ENCODE data around the gene RHOBTB1. TPM values are rescaled to one million over a fixed set of nuclear protein-coding genes. Genes with fewer than 3 reads are reported as not detected.

The RHOBTB1 gene
- total RNA-seq, 1 experiment from 2014 or later = 0.77 TPM

- no peaks in the 10 kb centered on the region for H3K27me3 ChIP-seq (ENCODE audit: control insufficient read depth, insufficient read depth, low read length)
- no peaks in the 10 kb centered on the region for H3K36me3 ChIP-seq (ENCODE audit: control insufficient read depth, insufficient read depth, low read length)
- H3K4me3 ChIP-seq (ENCODE audit: low read depth in 2 of 2, low read length in 2 of 2) = no peak overlapping the region
- ChIA-PET CTCF (no interaction called here), POLR2A (no interaction called here)
- no peak for DNase-seq (ENCODE audit: low read depth, low spot score)
- no peak for TF ChIP-seq REST (IDR thresholded peaks at IDR 0.05; ENCODE audit: insufficient read depth in 1 of 2, low read depth in 2 of 2, low read length in 1 of 2)
- no peak for TF ChIP-seq POLR2AphosphoS5 (IDR thresholded peaks at IDR 0.05; ENCODE audit: low read depth, low read length)
- TF ChIP-seq SIN3A (IDR thresholded peaks at IDR 0.05; ENCODE audit: borderline replicate concordance, insufficient read depth, low read depth, low read length) = no peak
- no peak for TF ChIP-seq CTCF (IDR thresholded peaks at IDR 0.05)
- H3K4me1 ChIP-seq (ENCODE audit: control insufficient read depth, insufficient read depth, low read length) = no peaks in the 10 kb centered on the region
- H3K27ac ChIP-seq (ENCODE audit: low read length) = no peak overlapping the region
- H3K9me3 ChIP-seq (ENCODE audit: control insufficient read depth, insufficient read depth, low read depth, low read length) = no peaks in the 10 kb centered on the region
- BruUV-seq (replicated peaks) = no TSS peak
- no peak for ATAC-seq
- intact Hi-C loops (cut with micrococcal nuclease; ENCODE audit: unreplicated experiment) (no loop called here), in situ Hi-C loops (cut with HindIII; ENCODE audit: low pct_unique_long_range_greater_than_20kb, low sequenced_read_pairs) (no loop called here)
Observed at GRCh38 chr10:60911216-60911615, 32.8 kb downstream of the RHOBTB1 start.

- no TSS peak for BruUV-seq (replicated peaks)
- in situ Hi-C loops (cut with HindIII; ENCODE audit: low pct_unique_long_range_greater_than_20kb, low sequenced_read_pairs) = no loop called here
- DNase-seq (ENCODE audit: low read depth, low spot score) = no peak
- POLR2A ChIA-PET = no interaction called here
- CTCF ChIA-PET = no interaction called here
- intact Hi-C loops (cut with micrococcal nuclease; ENCODE audit: unreplicated experiment) = no loop called here
- Histone ChIP-seq H3K36me3 (ENCODE audit: control insufficient read depth, insufficient read depth, low read length) (no peaks in the 10 kb centered on the region), H3K27ac (ENCODE audit: low read length) (no peak overlapping the region), H3K4me1 (ENCODE audit: control insufficient read depth, insufficient read depth, low read length) (no peaks in the 10 kb centered on the region), H3K27me3 (ENCODE audit: control insufficient read depth, insufficient read depth, low read length) (no peaks in the 10 kb centered on the region), H3K9me3 (ENCODE audit: control insufficient read depth, insufficient read depth, low read depth, low read length) (no peaks in the 10 kb centered on the region), H3K4me3 (ENCODE audit: low read depth in 2 of 2, low read length in 2 of 2) (no peak overlapping the region)
- TF ChIP-seq TCF7L2 (IDR thresholded peaks at IDR 0.05; ENCODE audit: low read depth, low read length) (no peak), SIN3A (IDR thresholded peaks at IDR 0.05; ENCODE audit: borderline replicate concordance, insufficient read depth, low read depth, low read length) (no peak), CTCF (IDR thresholded peaks at IDR 0.05) (no peak), REST (IDR thresholded peaks at IDR 0.05; ENCODE audit: insufficient read depth in 1 of 2, low read depth in 2 of 2, low read length in 1 of 2) (no peak)
- ATAC-seq = no peak
Observed at GRCh38 chr10:60910543-60910942, 33.4 kb downstream of the RHOBTB1 start.

Data from Panc1 (cell line).